Suprapubic skin (tissue), 4 donors: Measurements from ENCODE around the gene MUC20.

Experiments used
- CTCF ChIP-seq, 2 donors: fragments of 200-600 bp in 1 of 2; fragments of 450-650 bp in 1 of 2; sonication (generic) in 1 of 2; IDR thresholded peaks; one replicate each; pipeline ENCODE4 v1.5.1; 2016 to 2019; ENCODE audit warnings: antibody characterized with exemption in 2 of 2, mild to moderate bottlenecking in 1 of 2, moderate library complexity in 1 of 2
- EP300 ChIP-seq: sonication (generic); formaldehyde crosslinking; IDR thresholded peaks from one replicate; pipeline ENCODE4 v1.6.1; 2017; ENCODE audit warnings: antibody characterized with exemption
- POLR2A ChIP-seq, 2 donors: fragments of 450-650 bp; IDR thresholded peaks; one replicate each; pipeline ENCODE4 v1.6.1; 2017; ENCODE audit warnings: antibody characterized with exemption in 2 of 2, mild to moderate bottlenecking in 2 of 2, moderate library complexity in 2 of 2
- POLR2AphosphoS5 ChIP-seq, 3 donors: sonication (generic); formaldehyde crosslinking; IDR thresholded peaks; one replicate each; pipeline ENCODE4 v1.6.1; 2017; ENCODE audit warnings: antibody characterized with exemption in 3 of 3

GRCh38 chr3:195760345-195761122, 39.8 kb downstream of the MUC20 start:
- TF ChIP-seq CTCF (IDR thresholded peaks at IDR 0.05) (no peak), POLR2A (IDR thresholded peaks at IDR 0.05) (no peak), EP300 (no peak), POLR2AphosphoS5 (IDR thresholded peaks at IDR 0.05) (no peak)
